ENCODE data around the gene SRGAP1.

GRCh38 chr12:63898764-63899337 lies 54.4 kb downstream of the SRGAP1 start:
- TF ChIP-seq, protein P1, sequence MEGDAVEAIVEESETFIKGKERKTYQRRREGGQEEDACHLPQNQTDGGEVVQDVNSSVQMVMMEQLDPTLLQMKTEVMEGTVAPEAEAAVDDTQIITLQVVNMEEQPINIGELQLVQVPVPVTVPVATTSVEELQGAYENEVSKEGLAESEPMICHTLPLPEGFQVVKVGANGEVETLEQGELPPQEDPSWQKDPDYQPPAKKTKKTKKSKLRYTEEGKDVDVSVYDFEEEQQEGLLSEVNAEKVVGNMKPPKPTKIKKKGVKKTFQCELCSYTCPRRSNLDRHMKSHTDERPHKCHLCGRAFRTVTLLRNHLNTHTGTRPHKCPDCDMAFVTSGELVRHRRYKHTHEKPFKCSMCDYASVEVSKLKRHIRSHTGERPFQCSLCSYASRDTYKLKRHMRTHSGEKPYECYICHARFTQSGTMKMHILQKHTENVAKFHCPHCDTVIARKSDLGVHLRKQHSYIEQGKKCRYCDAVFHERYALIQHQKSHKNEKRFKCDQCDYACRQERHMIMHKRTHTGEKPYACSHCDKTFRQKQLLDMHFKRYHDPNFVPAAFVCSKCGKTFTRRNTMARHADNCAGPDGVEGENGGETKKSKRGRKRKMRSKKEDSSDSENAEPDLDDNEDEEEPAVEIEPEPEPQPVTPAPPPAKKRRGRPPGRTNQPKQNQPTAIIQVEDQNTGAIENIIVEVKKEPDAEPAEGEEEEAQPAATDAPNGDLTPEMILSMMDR (IDR thresholded peaks at IDR 0.05) = no peak
- TF ChIP-seq POLR2A (IDR thresholded peaks at IDR 0.05) (no peak), EP300 (IDR thresholded peaks at IDR 0.05) (no peak)
